Duodenal mucosa (tissue), 2 donors: ENCODE results near the gene RNF125.
"Not testable (repeated sequence)": the region's sequence is repeated elsewhere in the genome, so short reads cannot be mapped to it uniquely, and the experiment has no call there.

ENCODE experiments used
- H3K27ac ChIP-seq: one replicate; pipeline ENCODE4 v1.7.0; 2013; ENCODE audit warnings: low read depth, low read length
- H3K27me3 ChIP-seq, 2 donors: one replicate each; pipeline ENCODE4 v1.7.0; 2013; ENCODE audit warnings: low read length in 2 of 2, control low read depth in 1 of 2; ENCODE audit not compliant: insufficient read depth in 2 of 2, control insufficient read depth in 1 of 2
- H3K36me3 ChIP-seq, 2 donors: one replicate each; pipeline ENCODE4 v1.7.0; 2013; ENCODE audit warnings: low read length in 2 of 2, control low read depth in 1 of 2; ENCODE audit not compliant: insufficient read depth in 2 of 2, control insufficient read depth in 1 of 2
- H3K4me1 ChIP-seq, 2 donors: one replicate each; pipeline ENCODE4 v1.7.0; 2013; ENCODE audit warnings: low read length in 2 of 2, control low read depth in 1 of 2; ENCODE audit not compliant: insufficient read depth in 2 of 2, control insufficient read depth in 1 of 2
- H3K4me3 ChIP-seq, 2 donors: one replicate each; pipeline ENCODE4 v1.7.0; 2013; ENCODE audit warnings: low read length in 2 of 2, low read depth in 1 of 2
- H3K9ac ChIP-seq, 2 donors: one replicate each; pipeline ENCODE4 v1.7.0; 2013; ENCODE audit warnings: low read length in 2 of 2, low read depth in 1 of 2
- H3K9me3 ChIP-seq, 2 donors: one replicate each; pipeline ENCODE4 v1.7.0; 2013; ENCODE audit warnings: low read length in 2 of 2, control low read depth in 1 of 2; ENCODE audit not compliant: control insufficient read depth in 1 of 2

RNF125 gene

GRCh38 chr18:31990823-31991222, 27.8 kb upstream of the RNF125 start:
- H3K9ac ChIP-seq: no peak overlapping the region
- H3K4me3 ChIP-seq: no peak overlapping the region
- no peak overlapping the region for H3K27ac ChIP-seq
- no peaks in the 10 kb centered on the region for H3K9me3 ChIP-seq
- no peaks in the 10 kb centered on the region for H3K27me3 ChIP-seq
- no peaks in the 10 kb centered on the region for H3K4me1 ChIP-seq
- H3K36me3 ChIP-seq: no peaks in the 10 kb centered on the region

GRCh38 chr18:31996007-31996406, 22.6 kb upstream of the RNF125 start:
- no peaks in the 10 kb centered on the region for H3K9me3 ChIP-seq
- no peaks in the 10 kb centered on the region for H3K4me1 ChIP-seq
- no peaks in the 10 kb centered on the region for H3K36me3 ChIP-seq
- H3K4me3 ChIP-seq: no peak overlapping the region
- H3K27ac ChIP-seq: no peak overlapping the region
- no peaks in the 10 kb centered on the region for H3K27me3 ChIP-seq
- no peak overlapping the region for H3K9ac ChIP-seq

- Histone ChIP-seq H3K27ac (no peak overlapping the region), H3K9ac (no peak overlapping the region), H3K4me1 (no peaks in the 10 kb centered on the region), H3K27me3 (no peaks in the 10 kb centered on the region), H3K36me3 (no peaks in the 10 kb centered on the region), H3K4me3 (no peak overlapping the region), H3K9me3 (no peaks in the 10 kb centered on the region)
Observed at GRCh38 chr18:31998880-31999412, 19.7 kb upstream of the RNF125 start.

GRCh38 chr18:32001141-32001540, 17.5 kb upstream of the RNF125 start:
- H3K27me3 ChIP-seq: not testable (repeated sequence)

GRCh38 chr18:32003822-32004221, 14.8 kb upstream of the RNF125 start:
- not testable (repeated sequence) for H3K36me3 ChIP-seq, H3K27me3 ChIP-seq, H3K27ac ChIP-seq, H3K4me3 ChIP-seq, H3K4me1 ChIP-seq, H3K9ac ChIP-seq, H3K9me3 ChIP-seq

More at GRCh38 chr18:32001141-32001540, 17.5 kb upstream of the RNF125 start:
- not testable (repeated sequence) for H3K27ac ChIP-seq, H3K4me3 ChIP-seq, H3K4me1 ChIP-seq, H3K36me3 ChIP-seq, H3K9me3 ChIP-seq, H3K9ac ChIP-seq

GRCh38 chr18:32010124-32010721, 8.4 kb upstream of the RNF125 start:
- H3K4me3 ChIP-seq: no peak overlapping the region
- H3K27ac ChIP-seq: no peak overlapping the region
- no peaks in the 10 kb centered on the region for H3K27me3 ChIP-seq
- H3K9ac ChIP-seq: no peak overlapping the region
- H3K9me3 ChIP-seq: no peaks in the 10 kb centered on the region
- H3K36me3 ChIP-seq: no peaks in the 10 kb centered on the region
- no peaks in the 10 kb centered on the region for H3K4me1 ChIP-seq

- no peaks in the 10 kb centered on the region for H3K36me3 ChIP-seq
- no peaks in the 10 kb centered on the region for H3K9me3 ChIP-seq
- H3K9ac ChIP-seq: no peak overlapping the region
- H3K27me3 ChIP-seq: no peaks in the 10 kb centered on the region
- no peaks in the 10 kb centered on the region for H3K4me1 ChIP-seq
- H3K4me3 ChIP-seq: no peak overlapping the region
- H3K27ac ChIP-seq: no peak overlapping the region
Observed at GRCh38 chr18:32011193-32011592, 7.4 kb upstream of the RNF125 start.

- Histone ChIP-seq H3K4me1 (peaks cover 13 to 17% of the 10 kb centered on the region in 2 donors), H3K36me3 (peaks cover 0 to 2% of the 10 kb centered on the region in 2 donors), H3K9me3 (no peaks in the 10 kb centered on the region), H3K27ac (peak overlapping the region; percentile 95), H3K4me3 (peak overlapping the region; percentile 82 to 92), H3K9ac (peak overlapping the region; percentile 85 to 96), H3K27me3 (no peaks in the 10 kb centered on the region)
Observed at GRCh38 chr18:32019251-32019948, 775 bp downstream of the RNF125 start.

- Histone ChIP-seq H3K27ac (peak overlapping the region; percentile 95), H3K4me3 (peak overlapping the region; percentile 82 to 92), H3K9ac (peak overlapping the region; percentile 85 to 96), H3K4me1 (peaks cover 13 to 17% of the 10 kb centered on the region in 2 donors)
- H3K27me3 ChIP-seq, H3K36me3 ChIP-seq, H3K9me3 ChIP-seq: not testable (repeated sequence)
Observed at GRCh38 chr18:32019949-32020625, 1.5 kb downstream of the RNF125 start.
